A549 (cell line): Measurements from ENCODE around the gene NDUFC2.

ENCODE experiments used
- CEBPB ChIP-seq, 2 experiments: fragments of >200 bp in 1 of 2; sonication (Bioruptor Twin) in 1 of 2; formaldehyde crosslinking in 1 of 2; IDR thresholded peaks; 2 replicates each; pipeline ENCODE4 v1.6.1; 2012 to 2016
- EP300 ChIP-seq, 2 experiments: fragments of >200 bp; sonication (Bioruptor Twin); formaldehyde crosslinking; IDR thresholded peaks; 2 replicates in 1 of 2; 3 replicates in 1 of 2; pipeline ENCODE4 v1.6.1; 2016 to 2017
- HEYL ChIP-seq: fragments of 250-450 bp; sonication (Bioruptor Pico); IDR thresholded peaks from 2 replicates; pipeline ENCODE4 v1.8.0; 2021; ENCODE audit warnings: mild to moderate bottlenecking, moderate library complexity
- JUN ChIP-seq, 2 experiments: fragments of >200 bp; sonication (Bioruptor Twin); formaldehyde crosslinking; IDR thresholded peaks; 2 replicates in 1 of 2; 3 replicates in 1 of 2; pipeline ENCODE4 v1.6.1; 2016 to 2017
- POLR2A ChIP-seq: IDR thresholded peaks from 2 replicates; pipeline ENCODE4 v1.6.1; 2012; ENCODE audit warnings: mild to moderate bottlenecking, low read length
- RCOR1 ChIP-seq: fragments of 150-350 bp; IDR thresholded peaks from 2 replicates; pipeline ENCODE4 v1.6.1; 2014; ENCODE audit warnings: antibody characterized with exemption, low read length, low read depth
- RFX5 ChIP-seq: fragments of 450-650 bp; IDR thresholded peaks from 2 replicates; pipeline ENCODE4 v1.7.1; 2014; ENCODE audit warnings: antibody characterized with exemption, mild to moderate bottlenecking, moderate library complexity
- SREBF2 ChIP-seq: fragments of 450-650 bp; IDR thresholded peaks from 2 replicates; pipeline ENCODE4 v1.6.1; 2014; ENCODE audit warnings: mild to moderate bottlenecking, moderate library complexity
- ZFP36 ChIP-seq: fragments of 450-650 bp; IDR thresholded peaks from 2 replicates; pipeline ENCODE4 v1.6.1; 2014; ENCODE audit warnings: borderline replicate concordance; ENCODE audit not compliant: partially characterized antibody
- TF ChIP-seq, protein P1 (sequence below): fragments of >200 bp; sonication (Bioruptor Twin); formaldehyde crosslinking; IDR thresholded peaks from 3 replicates; pipeline ENCODE4 v1.5.1; 2016
- TF ChIP-seq, protein P2 (sequence below): fragments of 200-600 bp; sonication (generic); IDR thresholded peaks from 2 replicates; pipeline ENCODE4 v1.6.1; 2016; ENCODE audit warnings: antibody characterized with exemption, mild to moderate bottlenecking, moderate library complexity

DNA sequence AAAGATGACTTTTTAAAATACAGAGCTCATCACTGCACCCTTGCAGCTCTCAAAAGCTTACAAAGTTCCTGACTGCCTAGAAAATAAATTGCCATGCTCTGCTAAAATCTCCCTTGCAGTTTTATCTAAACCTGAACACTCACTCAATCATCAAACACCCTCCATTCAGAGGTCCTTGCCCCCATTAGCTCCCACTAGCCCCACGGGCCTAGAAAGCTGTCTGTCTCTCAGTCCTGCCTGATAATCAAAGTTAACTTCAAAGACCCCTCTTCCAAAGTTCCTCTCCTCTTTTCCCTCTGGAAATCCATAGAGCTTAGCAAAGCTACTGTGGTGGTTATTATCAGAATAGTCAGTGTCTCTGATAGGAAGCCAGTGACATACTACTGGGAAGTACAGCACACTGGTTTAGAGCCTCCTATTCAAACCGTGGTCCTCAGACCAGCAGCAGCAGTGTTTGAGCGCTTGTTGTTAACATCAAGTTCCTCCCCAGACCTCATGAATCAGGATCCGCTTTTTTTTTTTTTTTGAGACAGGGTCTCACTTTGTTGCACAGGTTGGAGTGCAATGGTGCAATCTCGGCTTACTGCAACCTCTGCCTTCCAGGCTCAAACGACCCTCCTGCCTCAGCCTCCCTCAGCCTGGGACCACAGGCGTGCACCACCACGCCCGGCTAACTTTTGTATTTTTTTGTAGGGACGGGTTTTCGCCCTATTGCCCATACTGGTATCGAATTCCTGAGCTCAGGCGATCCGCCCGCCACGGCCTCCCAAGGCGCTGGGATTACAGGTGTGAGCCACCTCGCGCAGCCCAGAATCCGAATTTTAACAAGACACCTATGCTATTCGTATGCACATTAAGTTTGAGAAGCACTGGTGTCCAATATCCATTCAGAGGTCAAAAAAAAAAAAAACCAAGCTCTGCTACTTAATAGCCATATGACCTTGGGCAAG lies 1.2 kb downstream of the NDUFC2 start:
- TF ChIP-seq, protein P1, sequence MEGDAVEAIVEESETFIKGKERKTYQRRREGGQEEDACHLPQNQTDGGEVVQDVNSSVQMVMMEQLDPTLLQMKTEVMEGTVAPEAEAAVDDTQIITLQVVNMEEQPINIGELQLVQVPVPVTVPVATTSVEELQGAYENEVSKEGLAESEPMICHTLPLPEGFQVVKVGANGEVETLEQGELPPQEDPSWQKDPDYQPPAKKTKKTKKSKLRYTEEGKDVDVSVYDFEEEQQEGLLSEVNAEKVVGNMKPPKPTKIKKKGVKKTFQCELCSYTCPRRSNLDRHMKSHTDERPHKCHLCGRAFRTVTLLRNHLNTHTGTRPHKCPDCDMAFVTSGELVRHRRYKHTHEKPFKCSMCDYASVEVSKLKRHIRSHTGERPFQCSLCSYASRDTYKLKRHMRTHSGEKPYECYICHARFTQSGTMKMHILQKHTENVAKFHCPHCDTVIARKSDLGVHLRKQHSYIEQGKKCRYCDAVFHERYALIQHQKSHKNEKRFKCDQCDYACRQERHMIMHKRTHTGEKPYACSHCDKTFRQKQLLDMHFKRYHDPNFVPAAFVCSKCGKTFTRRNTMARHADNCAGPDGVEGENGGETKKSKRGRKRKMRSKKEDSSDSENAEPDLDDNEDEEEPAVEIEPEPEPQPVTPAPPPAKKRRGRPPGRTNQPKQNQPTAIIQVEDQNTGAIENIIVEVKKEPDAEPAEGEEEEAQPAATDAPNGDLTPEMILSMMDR = no peak
- TF ChIP-seq JUN (IDR thresholded peaks at IDR 0.05) (no peak), HEYL (CRISPR knock-in tag) (no peak), POLR2A (no peak), CEBPB (IDR thresholded peaks at IDR 0.05) (no peak), SREBF2 (no peak), ZFP36 (no peak), RCOR1 (no peak), RFX5 (no peak), EP300 (IDR thresholded peaks at IDR 0.05) (no peak)
- TF ChIP-seq, protein P2, sequence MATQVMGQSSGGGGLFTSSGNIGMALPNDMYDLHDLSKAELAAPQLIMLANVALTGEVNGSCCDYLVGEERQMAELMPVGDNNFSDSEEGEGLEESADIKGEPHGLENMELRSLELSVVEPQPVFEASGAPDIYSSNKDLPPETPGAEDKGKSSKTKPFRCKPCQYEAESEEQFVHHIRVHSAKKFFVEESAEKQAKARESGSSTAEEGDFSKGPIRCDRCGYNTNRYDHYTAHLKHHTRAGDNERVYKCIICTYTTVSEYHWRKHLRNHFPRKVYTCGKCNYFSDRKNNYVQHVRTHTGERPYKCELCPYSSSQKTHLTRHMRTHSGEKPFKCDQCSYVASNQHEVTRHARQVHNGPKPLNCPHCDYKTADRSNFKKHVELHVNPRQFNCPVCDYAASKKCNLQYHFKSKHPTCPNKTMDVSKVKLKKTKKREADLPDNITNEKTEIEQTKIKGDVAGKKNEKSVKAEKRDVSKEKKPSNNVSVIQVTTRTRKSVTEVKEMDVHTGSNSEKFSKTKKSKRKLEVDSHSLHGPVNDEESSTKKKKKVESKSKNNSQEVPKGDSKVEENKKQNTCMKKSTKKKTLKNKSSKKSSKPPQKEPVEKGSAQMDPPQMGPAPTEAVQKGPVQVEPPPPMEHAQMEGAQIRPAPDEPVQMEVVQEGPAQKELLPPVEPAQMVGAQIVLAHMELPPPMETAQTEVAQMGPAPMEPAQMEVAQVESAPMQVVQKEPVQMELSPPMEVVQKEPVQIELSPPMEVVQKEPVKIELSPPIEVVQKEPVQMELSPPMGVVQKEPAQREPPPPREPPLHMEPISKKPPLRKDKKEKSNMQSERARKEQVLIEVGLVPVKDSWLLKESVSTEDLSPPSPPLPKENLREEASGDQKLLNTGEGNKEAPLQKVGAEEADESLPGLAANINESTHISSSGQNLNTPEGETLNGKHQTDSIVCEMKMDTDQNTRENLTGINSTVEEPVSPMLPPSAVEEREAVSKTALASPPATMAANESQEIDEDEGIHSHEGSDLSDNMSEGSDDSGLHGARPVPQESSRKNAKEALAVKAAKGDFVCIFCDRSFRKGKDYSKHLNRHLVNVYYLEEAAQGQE = no peak
